SK-N-SH treated with all-trans-retinoic acid at 6 μM for 48 hours (cell line): ENCODE data around the gene PRSS8.

ENCODE experiments used
- PATZ1 ChIP-seq: fragments of 250-450 bp; sonication (Bioruptor Pico); IDR thresholded peaks from 2 replicates; pipeline ENCODE4 v1.8.0; 2020; ENCODE audit warnings: mild to moderate bottlenecking, moderate library complexity, borderline replicate concordance
- ZFP3 ChIP-seq: fragments of 250-450 bp; sonication (Bioruptor Pico); IDR thresholded peaks from 2 replicates; pipeline ENCODE4 v1.5.0; 2020; ENCODE audit warnings: mild to moderate bottlenecking, moderate library complexity

GRCh38 chr16:31083981-31084380, 51.5 kb downstream of the PRSS8 start:
- no peak for TF ChIP-seq PATZ1 (CRISPR knock-in tag)
- no peak for TF ChIP-seq ZFP3 (CRISPR knock-in tag)
